ENCODE data around the gene FAM9A.
A peak's percentile ranks its signal among the peaks of the same experiment; 100 is the strongest.

The FAM9A gene

GRCh38 chrX:8822002-8822401, 20.8 kb upstream of the FAM9A start:
- no peak for TF ChIP-seq EZH2phosphoT487 (IDR thresholded peaks at IDR 0.05; ENCODE audit: low read depth)
- no peak for TF ChIP-seq CTCF (IDR thresholded peaks at IDR 0.05; ENCODE audit: low read depth, low read length)
- H2AFZ ChIP-seq (ENCODE audit: low read depth, low read length): no peak overlapping the region
- no peak overlapping the region for H3K9ac ChIP-seq (ENCODE audit: low read length)
- H4K20me1 ChIP-seq (ENCODE audit: insufficient read depth, low read length): no peaks in the 10 kb centered on the region
- no peak overlapping the region for H3K27ac ChIP-seq (ENCODE audit: low read length)
- no peaks in the 10 kb centered on the region for H3K27me3 ChIP-seq (ENCODE audit: low read depth, low read length)
- H3K79me2 ChIP-seq (ENCODE audit: low read length): no peaks in the 10 kb centered on the region
- H3K4me3 ChIP-seq (ENCODE audit: low read length): no peak overlapping the region
- H3K4me1 ChIP-seq (ENCODE audit: low read length): no peaks in the 10 kb centered on the region
- no peaks in the 10 kb centered on the region for H3K36me3 ChIP-seq (replicated peaks; ENCODE audit: low read depth, low read length)
- H3K9me3 ChIP-seq (ENCODE audit: insufficient read depth, low read length): no peaks in the 10 kb centered on the region
- H3K4me2 ChIP-seq (ENCODE audit: low read length): no peak overlapping the region

GRCh38 chrX:8820910-8821527, 19.8 kb upstream of the FAM9A start:
- no peaks in the 10 kb centered on the region for H3K36me3 ChIP-seq (replicated peaks; ENCODE audit: low read depth, low read length)
- H3K9ac ChIP-seq (ENCODE audit: low read length): no peak overlapping the region
- no peaks in the 10 kb centered on the region for H4K20me1 ChIP-seq (ENCODE audit: insufficient read depth, low read length)
- no peak overlapping the region for H2AFZ ChIP-seq (ENCODE audit: low read depth, low read length)
- no peak overlapping the region for H3K4me2 ChIP-seq (ENCODE audit: low read length)
- H3K27ac ChIP-seq (ENCODE audit: low read length): no peak overlapping the region
- TF ChIP-seq EZH2phosphoT487 (IDR thresholded peaks at IDR 0.05; ENCODE audit: low read depth) (no peak), CTCF (IDR thresholded peaks at IDR 0.05; ENCODE audit: low read depth, low read length) (no peak)
- no peaks in the 10 kb centered on the region for H3K79me2 ChIP-seq (ENCODE audit: low read length)
- H3K27me3 ChIP-seq (ENCODE audit: low read depth, low read length): no peaks in the 10 kb centered on the region
- no peaks in the 10 kb centered on the region for H3K9me3 ChIP-seq (ENCODE audit: insufficient read depth, low read length)
- no peaks in the 10 kb centered on the region for H3K4me1 ChIP-seq (ENCODE audit: low read length)
- no peak overlapping the region for H3K4me3 ChIP-seq (ENCODE audit: low read length)

- Histone ChIP-seq H4K20me1 (ENCODE audit: insufficient read depth, low read length) (no peaks in the 10 kb centered on the region), H3K36me3 (replicated peaks; ENCODE audit: low read depth, low read length) (no peaks in the 10 kb centered on the region), H3K79me2 (ENCODE audit: low read length) (no peaks in the 10 kb centered on the region), H3K27ac (ENCODE audit: low read length) (no peak overlapping the region), H3K4me2 (ENCODE audit: low read length) (no peak overlapping the region), H3K9me3 (ENCODE audit: insufficient read depth, low read length) (no peaks in the 10 kb centered on the region), H3K9ac (ENCODE audit: low read length) (no peak overlapping the region), H3K27me3 (ENCODE audit: low read depth, low read length) (no peaks in the 10 kb centered on the region), H3K4me3 (ENCODE audit: low read length) (no peak overlapping the region), H3K4me1 (ENCODE audit: low read length) (no peaks in the 10 kb centered on the region), H2AFZ (ENCODE audit: low read depth, low read length) (no peak overlapping the region)
- peak; percentile 66 for TF ChIP-seq CTCF (IDR thresholded peaks at IDR 0.05; ENCODE audit: low read depth, low read length)
- TF ChIP-seq EZH2phosphoT487 (IDR thresholded peaks at IDR 0.05; ENCODE audit: low read depth): no peak
Measured at GRCh38 chrX:8815460-8816065, 14.4 kb upstream of the FAM9A start.

- no peaks in the 10 kb centered on the region for H3K9me3 ChIP-seq (ENCODE audit: insufficient read depth, low read length)
- no peaks in the 10 kb centered on the region for H3K27me3 ChIP-seq (ENCODE audit: low read depth, low read length)
- no peaks in the 10 kb centered on the region for H3K36me3 ChIP-seq (replicated peaks; ENCODE audit: low read depth, low read length)
- no peak overlapping the region for H2AFZ ChIP-seq (ENCODE audit: low read depth, low read length)
- H3K9ac ChIP-seq (ENCODE audit: low read length): no peak overlapping the region
- TF ChIP-seq EZH2phosphoT487 (IDR thresholded peaks at IDR 0.05; ENCODE audit: low read depth): no peak
- TF ChIP-seq CTCF (IDR thresholded peaks at IDR 0.05; ENCODE audit: low read depth, low read length): no peak
- H3K4me2 ChIP-seq (ENCODE audit: low read length): no peak overlapping the region
- no peaks in the 10 kb centered on the region for H3K79me2 ChIP-seq (ENCODE audit: low read length)
- H3K4me1 ChIP-seq (ENCODE audit: low read length): no peaks in the 10 kb centered on the region
- no peak overlapping the region for H3K27ac ChIP-seq (ENCODE audit: low read length)
- H3K4me3 ChIP-seq (ENCODE audit: low read length): no peak overlapping the region
- no peaks in the 10 kb centered on the region for H4K20me1 ChIP-seq (ENCODE audit: insufficient read depth, low read length)
Measured at GRCh38 chrX:8813036-8813435, 11.9 kb upstream of the FAM9A start.

Data from OCI-LY3 (cell line).